HG02885 (cell line): Measurements from ENCODE around the gene ANKRD40CL.

Source experiments
- ATAC-seq: cut with Tn5 transposase; IDR thresholded peaks from one replicate; pipeline ENCODE4 v1.9.1; 2021; ENCODE audit warnings: mild to moderate bottlenecking; ENCODE audit not compliant: unreplicated experiment, poor library complexity

ANKRD40CL gene

GRCh38 chr17:50719924-50720794, 47.2 kb downstream of the ANKRD40CL start:
- no peak for ATAC-seq

- ATAC-seq, result peak; percentile 96
These were observed 48.0 kb downstream of the ANKRD40CL start, which contains the start of gene LUC7L3 for GRCh38 chr17:50719144-50719923. TSS of gene LUC7L3 (plus strand) at chr17:50719603. CDS start at chr17:50719733, 130 bp downstream.

- ATAC-seq, result no peak
These were observed 51.8 kb downstream of the ANKRD40CL start for GRCh38 chr17:50715471-50715870.

GRCh38 chr17:50712641-50713040, 54.7 kb downstream of the ANKRD40CL start:
- ATAC-seq, result no peak
